ENCODE results near the gene ZP1.

Gene ZP1

GRCh38 chr11:60863550-60864521 lies 3.5 kb upstream of the ZP1 start:
- TF ChIP-seq KLF1 (tag by site-specific recombination; IDR thresholded peaks at IDR 0.05) (no peak), ZNF777 (tag by site-specific recombination; IDR thresholded peaks at IDR 0.05; ENCODE audit: borderline replicate concordance) (no peak), SCRT1 (tag by site-specific recombination; IDR thresholded peaks at IDR 0.05; ENCODE audit: borderline replicate concordance) (no peak), ZNF776 (tag by site-specific recombination; IDR thresholded peaks at IDR 0.05; ENCODE audit: borderline replicate concordance) (no peak), ZNF239 (tag by site-specific recombination; IDR thresholded peaks at IDR 0.05) (no peak), ZNF449 (tag by site-specific recombination; IDR thresholded peaks at IDR 0.05) (no peak), ZNF19 (tag by site-specific recombination; IDR thresholded peaks at IDR 0.05; ENCODE audit: low read depth) (no peak), GLI2 (tag by site-specific recombination; IDR thresholded peaks at IDR 0.05; ENCODE audit: borderline replicate concordance, low read depth) (no peak)
- Histone ChIP-seq H3K36me3 (ENCODE audit: control insufficient read depth in 2 of 2, insufficient read depth in 1 of 2, low read length in 2 of 2) (no peaks in the 10 kb centered on the region), H3K9me3 (ENCODE audit: control insufficient read depth, insufficient read depth, low read depth, low read length) (no peaks in the 10 kb centered on the region), H3K4me1 (ENCODE audit: control insufficient read depth, insufficient read depth, low read length) (no peaks in the 10 kb centered on the region), H3K27ac (ENCODE audit: extremely low read depth, low read depth, low read length) (no peak overlapping the region), H3K4me3 (ENCODE audit: low read depth, low read length) (no peak overlapping the region)
- CTCF ChIA-PET, result no interaction called here
- POLR2A ChIA-PET, result no interaction called here

- Histone ChIP-seq H3K4me1 (ENCODE audit: control insufficient read depth, insufficient read depth, low read length) (no peaks in the 10 kb centered on the region), H3K9me3 (ENCODE audit: control insufficient read depth, insufficient read depth, low read depth, low read length) (no peaks in the 10 kb centered on the region), H3K36me3 (ENCODE audit: control insufficient read depth in 2 of 2, insufficient read depth in 1 of 2, low read length in 2 of 2) (no peaks in the 10 kb centered on the region), H3K27ac (ENCODE audit: extremely low read depth, low read depth, low read length) (no peak overlapping the region), H3K4me3 (ENCODE audit: low read depth, low read length) (no peak overlapping the region)
- CTCF ChIA-PET, result interaction anchor here (0.6 to 1.0 kb wide), 2 partner anchors 34 to 87 kb away, joined by 3 read pairs; no protein-coding TSS in a partner anchor
- POLR2A ChIA-PET, result no interaction called here
- TF ChIP-seq MZF1 (tag by site-specific recombination; IDR thresholded peaks at IDR 0.05; ENCODE audit: borderline replicate concordance) (no peak), BCL11B (tag by site-specific recombination; IDR thresholded peaks at IDR 0.05; ENCODE audit: low read depth) (no peak), ZNF626 (tag by site-specific recombination; IDR thresholded peaks at IDR 0.05) (no peak), PRDM4 (tag by site-specific recombination; IDR thresholded peaks at IDR 0.05) (no peak), ZNF24 (tag by site-specific recombination; IDR thresholded peaks at IDR 0.05) (no peak), PATZ1 (tag by site-specific recombination; IDR thresholded peaks at IDR 0.05) (no peak), ZNF747 (tag by site-specific recombination; IDR thresholded peaks at IDR 0.05) (no peak), ZNF174 (tag by site-specific recombination; IDR thresholded peaks at IDR 0.05) (no peak), ZNF580 (tag by site-specific recombination; IDR thresholded peaks at IDR 0.05) (no peak), ZNF184 (tag by site-specific recombination; IDR thresholded peaks at IDR 0.05) (no peak), ZSCAN16 (tag by site-specific recombination; IDR thresholded peaks at IDR 0.05) (no peak), ZNF768 (tag by site-specific recombination; IDR thresholded peaks at IDR 0.05) (no peak)
These were observed 2.4 kb upstream of the ZP1 start for GRCh38 chr11:60864856-60865513.

Measured in HEK293 (cell line).